Dedifferentiated amniotic fluid mesenchymal stem cell (primary cell): Measurements from ENCODE around the gene GNG12.
A peak's percentile ranks its signal among the peaks of the same experiment; 100 is the strongest.

Experiments
- DNase-seq: peaks from one replicate; pipeline ENCODE4 v3.0.0-alpha.2; 2016; ENCODE audit errors: extremely low spot score

Gene GNG12

GRCh38 chr1:67840449-67840848 lies 7.2 kb upstream of the GNG12 start:
- peak; percentile 83 for DNase-seq

GRCh38 chr1:67839826-67840225 lies 6.6 kb upstream of the GNG12 start:
- DNase-seq: no peak

- no peak for DNase-seq
These were observed 5.1 kb upstream of the GNG12 start for GRCh38 chr1:67838180-67838910.

GRCh38 chr1:67836769-67837168 lies 3.5 kb upstream of the GNG12 start:
- DNase-seq: no peak

- no peak for DNase-seq
These were observed 2.6 kb upstream of the GNG12 start for GRCh38 chr1:67835663-67836452.

GRCh38 chr1:67834246-67834877 lies 1.1 kb upstream of the GNG12 start:
- DNase-seq: no peak

- DNase-seq: peak; percentile 39
These were observed 304 bp upstream of the GNG12 start for GRCh38 chr1:67833602-67833940.

- DNase-seq: peak; percentile 67
These were observed 1.3 kb downstream of the GNG12 start for GRCh38 chr1:67831850-67832513.

GRCh38 chr1:67830928-67831830 lies 2.1 kb downstream of the GNG12 start:
- no peak for DNase-seq

- DNase-seq: no peak
These were observed 3.0 kb downstream of the GNG12 start for GRCh38 chr1:67830226-67830625.

GRCh38 chr1:67827688-67828087 lies 5.6 kb downstream of the GNG12 start:
- no peak for DNase-seq

GRCh38 chr1:67825591-67825990 lies 7.7 kb downstream of the GNG12 start:
- DNase-seq: no peak

- DNase-seq: no peak
These were observed 8.5 kb downstream of the GNG12 start for GRCh38 chr1:67824766-67825165.

GRCh38 chr1:67823615-67824014 lies 9.7 kb downstream of the GNG12 start:
- DNase-seq: no peak

GRCh38 chr1:67821263-67821662 lies 12.0 kb downstream of the GNG12 start:
- DNase-seq: no peak

- DNase-seq: no peak
These were observed 14.5 kb downstream of the GNG12 start for GRCh38 chr1:67818725-67819301.

- no peak for DNase-seq
These were observed 15.1 kb downstream of the GNG12 start for GRCh38 chr1:67818162-67818561.

- no peak for DNase-seq
These were observed 15.9 kb downstream of the GNG12 start for GRCh38 chr1:67817319-67817718.

- DNase-seq: no peak
These were observed 16.8 kb downstream of the GNG12 start for GRCh38 chr1:67816506-67816905.

GRCh38 chr1:67816095-67816475 lies 17.2 kb downstream of the GNG12 start:
- no peak for DNase-seq
